ENCODE data around the gene RAB3B.
"Not testable (repeated sequence)": the region's sequence is repeated elsewhere in the genome, so short reads cannot be mapped to it uniquely, and the experiment has no call there.

The RAB3B gene

GRCh38 chr1:51969038-51969705 is 21.3 kb downstream of the RAB3B start:
- DNase-seq (ENCODE audit: low read depth) = peak; percentile 95
- no peak overlapping the region for H3K4me3 ChIP-seq (ENCODE audit: control insufficient read depth, low read depth, low read length)
- TF ChIP-seq CTCF (conservative IDR thresholded peaks at IDR 0.05; ENCODE audit: control insufficient read depth, insufficient read depth, low read depth, low read length) = no peak

- no peak for DNase-seq (ENCODE audit: low read depth)
- no peak overlapping the region for H3K4me3 ChIP-seq (ENCODE audit: control insufficient read depth, low read depth, low read length)
- no peak for TF ChIP-seq CTCF (conservative IDR thresholded peaks at IDR 0.05; ENCODE audit: control insufficient read depth, insufficient read depth, low read depth, low read length)
Observed at GRCh38 chr1:51968632-51969031, 21.9 kb downstream of the RAB3B start.

- not testable (repeated sequence) for H3K4me3 ChIP-seq (ENCODE audit: control insufficient read depth, low read depth, low read length)
Observed at GRCh38 chr1:51967213-51967791, 23.2 kb downstream of the RAB3B start.

GRCh38 chr1:51966559-51966958 is 23.9 kb downstream of the RAB3B start:
- H3K4me3 ChIP-seq (ENCODE audit: control insufficient read depth, low read depth, low read length) = no peak overlapping the region
- no peak for DNase-seq (ENCODE audit: low read depth)
- no peak for TF ChIP-seq CTCF (conservative IDR thresholded peaks at IDR 0.05; ENCODE audit: control insufficient read depth, insufficient read depth, low read depth, low read length)

More at GRCh38 chr1:51967213-51967791, 23.2 kb downstream of the RAB3B start:
- DNase-seq (ENCODE audit: low read depth) = not testable (repeated sequence)

- TF ChIP-seq CTCF (conservative IDR thresholded peaks at IDR 0.05; ENCODE audit: control insufficient read depth, insufficient read depth, low read depth, low read length) = no peak
- no peak for DNase-seq (ENCODE audit: low read depth)
- H3K4me3 ChIP-seq (ENCODE audit: control insufficient read depth, low read depth, low read length) = no peak overlapping the region
Observed at GRCh38 chr1:51964309-51964696, 26.2 kb downstream of the RAB3B start.

GRCh38 chr1:51963592-51964308 is 26.8 kb downstream of the RAB3B start:
- TF ChIP-seq CTCF (conservative IDR thresholded peaks at IDR 0.05; ENCODE audit: control insufficient read depth, insufficient read depth, low read depth, low read length) = no peak
- no peak overlapping the region for H3K4me3 ChIP-seq (ENCODE audit: control insufficient read depth, low read depth, low read length)
- no peak for DNase-seq (ENCODE audit: low read depth)

All from fibroblast of mammary gland (primary cell).